Bronchial epithelial cell (primary cell): Measurements from ENCODE around the gene ABCC1. TPM values are rescaled to one million over a fixed set of nuclear protein-coding genes. Genes with fewer than 3 reads are reported as not detected.

ENCODE experiments used
- DNase-seq: peaks from one replicate; pipeline ENCODE4 v3.0.0-alpha.2; 2010; ENCODE audit warnings: low read depth
- FAIRE-seq: peaks from 2 replicates; lab custom pipeline; 2011; peaks lifted over from hg19 to GRCh38; lab: Jason Lieb, UNC
- H3K27me3 ChIP-seq: 2 replicates; pipeline ENCODE4 v1.5.1; 2011; ENCODE audit warnings: low read length; ENCODE audit not compliant: control insufficient read depth, insufficient read depth
- H3K36me3 ChIP-seq: 2 replicates; pipeline ENCODE4 v1.5.1; 2011; ENCODE audit warnings: low read length; ENCODE audit not compliant: control insufficient read depth, insufficient read depth
- H3K4me3 ChIP-seq: 2 replicates; pipeline ENCODE4 v1.5.1; 2011; ENCODE audit warnings: mild to moderate bottlenecking, low read depth, low read length, control low read depth
- total RNA-seq: library from RNA; depleted of rRNA; stranded (reverse); fragments of >200 nt; gene quantifications from 2 replicates; pipeline ENCODE4 v1.2.1, GENCODE V29; 2014
- TF ChIP-seq, protein P1 (sequence below): IDR thresholded peaks from 2 replicates; pipeline ENCODE4 v1.5.1; 2011; ENCODE audit warnings: mild to moderate bottlenecking, moderate library complexity, low read length, control low read depth, inconsistent platforms; ENCODE audit not compliant: insufficient read depth, severe bottlenecking

The ABCC1 gene
- total RNA-seq, 1 donor from 2014 or later: 31.3 TPM

DNA sequence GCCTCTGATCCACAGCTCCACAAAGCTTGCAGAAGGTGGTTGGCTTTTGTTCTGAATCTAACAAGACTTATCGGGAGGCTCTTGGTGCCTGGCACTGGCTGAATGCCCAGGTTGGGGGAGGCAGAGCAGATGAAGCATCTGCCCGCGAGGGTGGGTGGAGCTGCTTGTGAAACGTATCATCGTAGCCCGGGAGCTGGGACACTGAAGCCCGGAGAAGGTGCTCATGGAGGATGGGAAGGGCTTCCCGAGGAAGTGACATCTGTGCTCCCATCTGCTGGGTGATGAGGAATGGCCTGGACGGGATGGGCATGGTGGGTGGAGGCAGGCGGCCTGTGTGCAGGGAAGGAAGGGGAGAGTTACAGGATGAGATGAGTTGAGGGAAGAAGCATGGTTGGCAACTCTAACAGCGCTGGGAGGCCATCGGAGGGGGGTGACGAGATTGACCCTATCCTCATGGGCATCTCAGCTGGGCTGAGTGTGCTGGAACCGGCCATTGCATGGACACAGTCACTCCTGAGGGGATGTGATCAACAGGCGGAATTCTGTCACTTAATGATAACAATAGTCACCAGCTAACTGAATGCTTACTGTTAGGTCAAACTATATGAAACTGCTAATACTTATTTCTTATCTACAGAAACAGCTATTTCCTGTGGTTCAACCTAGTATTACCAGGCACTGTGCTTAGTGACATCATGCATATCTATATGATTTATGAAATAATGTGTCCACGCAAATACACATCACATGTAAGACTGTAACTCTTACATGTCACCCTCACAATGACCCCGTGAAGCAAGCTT is 171.2 kb downstream of the ABCC1 start:
- no peaks in the 10 kb centered on the region for H3K27me3 ChIP-seq
- TF ChIP-seq, protein P1, sequence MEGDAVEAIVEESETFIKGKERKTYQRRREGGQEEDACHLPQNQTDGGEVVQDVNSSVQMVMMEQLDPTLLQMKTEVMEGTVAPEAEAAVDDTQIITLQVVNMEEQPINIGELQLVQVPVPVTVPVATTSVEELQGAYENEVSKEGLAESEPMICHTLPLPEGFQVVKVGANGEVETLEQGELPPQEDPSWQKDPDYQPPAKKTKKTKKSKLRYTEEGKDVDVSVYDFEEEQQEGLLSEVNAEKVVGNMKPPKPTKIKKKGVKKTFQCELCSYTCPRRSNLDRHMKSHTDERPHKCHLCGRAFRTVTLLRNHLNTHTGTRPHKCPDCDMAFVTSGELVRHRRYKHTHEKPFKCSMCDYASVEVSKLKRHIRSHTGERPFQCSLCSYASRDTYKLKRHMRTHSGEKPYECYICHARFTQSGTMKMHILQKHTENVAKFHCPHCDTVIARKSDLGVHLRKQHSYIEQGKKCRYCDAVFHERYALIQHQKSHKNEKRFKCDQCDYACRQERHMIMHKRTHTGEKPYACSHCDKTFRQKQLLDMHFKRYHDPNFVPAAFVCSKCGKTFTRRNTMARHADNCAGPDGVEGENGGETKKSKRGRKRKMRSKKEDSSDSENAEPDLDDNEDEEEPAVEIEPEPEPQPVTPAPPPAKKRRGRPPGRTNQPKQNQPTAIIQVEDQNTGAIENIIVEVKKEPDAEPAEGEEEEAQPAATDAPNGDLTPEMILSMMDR: no peak
- peaks cover 24% of the 10 kb centered on the region for H3K36me3 ChIP-seq
- H3K4me3 ChIP-seq: no peak overlapping the region
- DNase-seq (no peak), FAIRE-seq (no peak)

DNA sequence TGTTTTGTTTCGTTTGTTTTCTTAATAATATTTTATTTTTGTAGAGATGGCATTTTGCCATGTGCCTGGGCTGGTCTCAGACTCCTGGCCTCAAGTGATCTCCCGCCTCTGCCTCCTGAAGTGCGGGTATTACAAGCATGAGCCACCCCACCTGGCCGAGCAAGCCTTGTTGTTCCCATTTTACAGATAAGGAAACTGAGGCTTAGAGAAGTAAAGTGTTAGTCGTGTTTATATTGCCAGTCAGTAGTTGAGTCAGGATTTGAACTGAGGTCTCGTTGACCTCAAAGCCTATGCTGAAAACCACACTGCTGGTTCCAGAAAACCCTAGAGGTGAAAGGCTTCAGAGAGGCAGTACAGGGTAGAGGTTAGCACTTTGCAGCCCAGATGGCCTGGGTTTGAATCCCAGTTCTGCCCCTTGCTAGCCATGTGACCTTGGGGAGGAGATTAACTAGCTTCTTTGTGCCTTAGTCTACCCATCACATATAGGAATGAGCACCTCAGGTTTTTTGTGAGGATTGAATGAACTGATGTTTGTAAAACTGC is 171.8 kb downstream of the ABCC1 start:
- Histone ChIP-seq H3K4me3 (no peak overlapping the region), H3K27me3 (no peaks in the 10 kb centered on the region), H3K36me3 (peaks cover 24% of the 10 kb centered on the region)
- FAIRE-seq (no peak), DNase-seq (no peak)
- TF ChIP-seq, protein P1: no peak

DNA sequence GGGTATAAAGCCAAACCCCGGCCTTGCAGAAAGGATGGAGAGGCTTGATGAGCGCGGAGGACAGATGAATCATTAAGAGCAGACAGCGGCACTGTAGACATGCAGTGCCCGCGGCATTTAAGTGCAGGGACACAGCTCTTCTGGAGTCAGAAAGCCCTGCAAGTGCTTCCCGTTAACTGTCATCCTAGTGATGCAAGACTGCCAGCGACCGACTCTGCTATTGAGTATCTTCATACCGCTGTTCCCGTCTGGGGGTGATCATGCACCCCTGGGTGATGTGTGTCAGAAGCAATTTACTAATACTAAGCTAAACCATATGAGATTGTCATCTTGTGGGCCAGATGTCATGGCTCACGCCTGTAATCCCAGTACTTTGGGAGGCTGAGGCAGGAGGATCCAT is 172.8 kb downstream of the ABCC1 start:
- peaks cover 21% of the 10 kb centered on the region for H3K36me3 ChIP-seq
- no peak for FAIRE-seq
- TF ChIP-seq, protein P1: no peak

DNA sequence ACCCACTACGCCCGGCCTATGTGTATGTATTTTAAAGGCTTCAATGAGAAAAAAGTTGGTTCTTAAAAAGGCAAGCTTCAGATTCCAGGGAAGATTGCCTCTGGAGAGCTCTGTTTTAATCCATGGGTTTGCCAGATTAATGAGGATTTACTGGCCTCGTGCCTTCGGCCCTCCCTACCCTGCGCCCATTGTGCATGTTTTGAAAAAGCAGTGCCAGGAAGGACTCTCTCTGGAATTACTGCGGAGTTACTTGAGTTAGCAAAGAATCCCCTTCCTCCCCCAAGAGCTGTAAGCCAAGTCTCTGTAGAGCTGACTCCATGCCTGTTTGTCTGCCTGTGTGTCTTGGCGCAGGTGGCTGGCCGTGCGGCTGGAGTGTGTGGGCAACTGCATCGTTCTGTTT is 175.0 kb downstream of the ABCC1 start:
- FAIRE-seq (no peak), DNase-seq (no peak)
- H3K27me3 ChIP-seq: no peaks in the 10 kb centered on the region
- H3K4me3 ChIP-seq: no peak overlapping the region
- TF ChIP-seq, protein P1: no peak
- H3K36me3 ChIP-seq: peaks cover 18% of the 10 kb centered on the region

More for the DNA sequence above, 172.8 kb downstream of the ABCC1 start:
- DNase-seq: no peak
- H3K27me3 ChIP-seq: no peaks in the 10 kb centered on the region
- H3K4me3 ChIP-seq: no peak overlapping the region

DNA sequence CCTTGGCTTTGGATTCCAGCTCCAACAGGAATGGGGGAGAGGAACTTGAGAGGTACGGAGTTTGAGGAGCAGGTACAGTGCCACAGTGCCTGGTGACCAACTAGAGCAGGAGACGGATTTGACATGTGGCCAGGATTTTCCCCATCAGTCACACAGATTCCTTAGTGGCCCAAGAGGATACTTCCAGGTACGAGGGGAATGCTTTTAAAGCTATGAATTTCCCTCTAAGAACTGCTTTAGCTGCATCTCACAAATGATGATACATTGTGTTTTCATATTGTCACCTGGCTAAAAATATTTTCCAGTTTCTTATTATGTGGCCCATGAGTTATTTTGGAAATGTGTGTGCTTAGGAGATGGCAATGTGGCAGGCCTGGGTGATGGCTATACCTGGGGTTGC is 175.6 kb downstream of the ABCC1 start:
- FAIRE-seq (no peak), DNase-seq (no peak)
- Histone ChIP-seq H3K27me3 (no peaks in the 10 kb centered on the region), H3K4me3 (no peak overlapping the region), H3K36me3 (peaks cover 18% of the 10 kb centered on the region)
- TF ChIP-seq, protein P1: no peak
